Stimulated activated CD4-positive, alpha-beta T cell treated with anti-CD3 and anti-CD28 coated beads, Interleukin-12 subunit alpha, Interleukin-12 subunit beta, amount 100 ng/mL, for 4 hours (primary cell): ENCODE results near the gene EPX.
"Not testable (repeated sequence)": the region's sequence is repeated elsewhere in the genome, so short reads cannot be mapped to it uniquely, and the experiment has no call there.

Experiments used
- DNase-seq: peaks from one replicate; pipeline ENCODE4 v3.0.0-alpha.2; 2020

The EPX gene, protein sequence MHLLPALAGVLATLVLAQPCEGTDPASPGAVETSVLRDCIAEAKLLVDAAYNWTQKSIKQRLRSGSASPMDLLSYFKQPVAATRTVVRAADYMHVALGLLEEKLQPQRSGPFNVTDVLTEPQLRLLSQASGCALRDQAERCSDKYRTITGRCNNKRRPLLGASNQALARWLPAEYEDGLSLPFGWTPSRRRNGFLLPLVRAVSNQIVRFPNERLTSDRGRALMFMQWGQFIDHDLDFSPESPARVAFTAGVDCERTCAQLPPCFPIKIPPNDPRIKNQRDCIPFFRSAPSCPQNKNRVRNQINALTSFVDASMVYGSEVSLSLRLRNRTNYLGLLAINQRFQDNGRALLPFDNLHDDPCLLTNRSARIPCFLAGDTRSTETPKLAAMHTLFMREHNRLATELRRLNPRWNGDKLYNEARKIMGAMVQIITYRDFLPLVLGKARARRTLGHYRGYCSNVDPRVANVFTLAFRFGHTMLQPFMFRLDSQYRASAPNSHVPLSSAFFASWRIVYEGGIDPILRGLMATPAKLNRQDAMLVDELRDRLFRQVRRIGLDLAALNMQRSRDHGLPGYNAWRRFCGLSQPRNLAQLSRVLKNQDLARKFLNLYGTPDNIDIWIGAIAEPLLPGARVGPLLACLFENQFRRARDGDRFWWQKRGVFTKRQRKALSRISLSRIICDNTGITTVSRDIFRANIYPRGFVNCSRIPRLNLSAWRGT

GRCh38 chr17:58192612-58193011, at the start of gene EPX:
Gene EPX (plus strand): TSS chr17:58192726. CDS start chr17:58192847, 121 bp downstream.
- no peak for DNase-seq

- DNase-seq, result not testable (repeated sequence)
Measured at GRCh38 chr17:58143335-58143734, 49.2 kb upstream of the EPX start.

DNA sequence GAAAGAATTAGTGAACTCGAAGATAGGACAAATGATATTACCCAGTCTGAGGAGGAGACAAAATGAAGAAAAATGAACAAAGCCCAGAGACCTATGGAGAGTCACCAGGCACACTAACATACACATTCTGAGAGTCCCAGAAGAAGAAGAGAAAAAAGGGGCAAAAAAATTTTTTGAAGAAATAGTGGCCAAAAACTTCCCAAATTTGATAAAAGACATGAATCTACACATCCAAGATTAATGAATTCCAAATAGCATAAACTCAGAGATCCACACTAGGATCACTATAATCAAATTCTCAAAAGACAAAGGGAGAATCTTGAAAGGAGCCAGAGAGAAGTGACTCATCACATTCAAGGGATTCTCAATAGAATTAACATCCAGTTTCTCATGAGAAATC, 47.7 kb upstream of the EPX start:
- no peak for DNase-seq

DNA sequence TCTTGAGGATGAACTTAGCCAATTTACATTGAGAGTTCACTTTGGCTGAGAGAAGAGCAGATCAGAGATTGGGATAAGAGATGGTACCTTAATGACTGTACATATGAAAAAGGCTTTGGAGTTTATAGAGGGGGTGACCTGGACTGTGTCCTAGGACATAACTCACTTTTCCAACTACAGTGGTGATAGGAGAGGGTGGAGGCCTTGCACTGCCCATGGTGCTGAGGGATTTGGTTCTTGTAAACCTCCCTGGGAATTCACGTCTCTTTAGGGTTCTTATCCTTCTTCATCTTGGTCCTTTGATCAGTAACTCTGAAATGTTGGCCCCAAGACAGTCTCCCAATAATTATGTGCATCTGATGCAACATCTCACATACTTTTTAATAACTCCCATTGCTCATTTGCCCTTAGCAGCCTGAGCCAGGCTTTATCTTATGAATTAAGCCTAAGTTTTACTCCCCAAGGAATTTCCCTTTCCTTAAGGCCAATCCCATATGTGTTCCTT, 44.5 kb upstream of the EPX start, which contains the start of gene OR4D1:
Gene OR4D1, plus strand, starts transcription at position 455 of the 505 bp plus-strand sequence. CDS start 6,770 bp downstream, outside the sequence.
- no peak for DNase-seq

DNA sequence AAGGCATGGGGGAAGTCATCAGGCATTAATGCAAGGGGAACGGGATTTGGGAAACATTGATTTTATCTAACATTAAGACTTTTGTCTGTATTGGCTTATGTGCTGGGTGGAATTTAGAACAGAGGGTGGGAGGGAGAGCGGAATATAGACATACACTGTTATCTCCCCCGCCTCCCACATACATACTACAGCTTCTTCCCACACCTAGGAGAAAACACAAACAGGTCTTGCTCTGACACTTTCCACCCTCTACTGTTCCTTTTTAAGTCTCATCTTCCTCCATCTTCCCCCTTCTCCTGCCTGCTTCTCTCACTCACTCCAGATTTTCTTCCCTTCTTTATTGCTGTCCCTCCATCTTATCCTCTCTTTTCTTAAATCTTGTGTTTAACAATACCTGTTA, 43.9 kb upstream of the EPX start:
- no peak for DNase-seq

- no peak for DNase-seq
Measured at GRCh38 chr17:58150394-58150793, 42.1 kb upstream of the EPX start.

GRCh38 chr17:58153046-58153445, 39.5 kb upstream of the EPX start:
- DNase-seq, result no peak

GRCh38 chr17:58153671-58154070, 38.9 kb upstream of the EPX start:
- DNase-seq, result no peak

DNA sequence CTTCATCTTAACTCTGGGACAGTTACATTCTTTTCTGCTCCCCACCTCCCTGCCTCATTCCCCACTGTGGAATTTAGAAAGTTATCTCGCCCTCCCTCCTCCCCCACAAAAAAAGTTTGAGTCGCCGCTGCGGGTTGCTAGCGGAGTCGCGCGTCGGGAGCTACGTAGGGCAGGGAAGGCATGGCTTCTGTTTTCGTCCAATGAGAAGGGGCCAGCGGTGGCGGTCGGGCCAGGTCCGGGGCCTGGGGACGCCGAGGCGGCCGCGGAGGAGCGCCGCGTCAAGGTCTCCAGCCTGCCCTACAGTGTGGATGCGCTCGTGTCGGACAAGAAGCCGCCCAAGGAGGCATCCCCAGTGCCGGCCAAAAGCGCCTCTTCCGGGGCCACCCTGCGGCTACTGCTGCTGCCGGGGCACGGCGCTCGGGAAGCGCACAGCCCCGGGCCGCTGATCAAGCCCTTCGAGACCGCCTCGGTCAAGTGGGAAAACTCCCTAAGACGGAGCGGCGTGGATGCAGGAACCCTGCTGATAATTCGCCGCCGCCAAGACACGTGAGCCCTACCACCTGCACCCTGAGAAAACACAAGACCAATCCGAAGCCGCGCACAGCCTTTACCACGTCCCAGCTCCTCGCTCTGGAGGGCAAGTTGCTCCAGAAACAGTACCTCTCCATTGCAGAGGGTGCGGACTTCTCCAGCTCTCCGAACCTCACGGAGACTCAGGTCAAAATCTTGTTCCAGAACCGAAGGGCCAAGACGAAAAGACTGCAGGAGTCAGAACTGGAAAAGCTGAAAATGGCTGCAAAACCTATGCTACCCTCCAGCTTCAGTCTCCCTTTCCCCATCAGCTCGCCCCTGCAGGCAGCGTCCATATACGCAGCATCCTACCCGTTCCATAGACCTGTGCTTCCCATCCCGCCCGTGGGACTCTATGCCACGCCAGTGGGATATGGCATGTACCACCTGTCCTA, 35.4 kb upstream of the EPX start:
- peak; percentile 57 for DNase-seq

- DNase-seq, result no peak
Measured at GRCh38 chr17:58158181-58158580, 34.3 kb upstream of the EPX start.

- DNase-seq, result no peak
Measured at GRCh38 chr17:58161566-58161965, 31.0 kb upstream of the EPX start.

DNA sequence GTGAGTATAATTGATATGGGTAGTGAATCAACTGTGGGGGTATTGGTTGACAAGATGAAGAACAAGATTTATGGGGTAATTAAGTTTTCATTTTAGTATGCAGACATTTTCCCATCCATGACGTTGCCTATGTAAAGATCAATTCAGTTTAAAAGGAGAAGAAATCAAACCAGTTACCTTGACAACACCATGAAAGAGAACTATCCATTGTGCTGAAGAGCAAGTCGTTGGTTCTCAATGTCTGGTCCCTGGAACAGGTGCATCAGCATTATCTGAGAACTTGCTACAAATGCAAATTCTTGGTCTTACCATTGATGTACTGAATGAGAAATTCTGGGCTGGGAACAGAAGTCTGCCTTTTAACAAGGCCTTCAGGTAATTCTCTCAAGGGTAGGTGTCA, 26.5 kb upstream of the EPX start:
- DNase-seq, result no peak

DNA sequence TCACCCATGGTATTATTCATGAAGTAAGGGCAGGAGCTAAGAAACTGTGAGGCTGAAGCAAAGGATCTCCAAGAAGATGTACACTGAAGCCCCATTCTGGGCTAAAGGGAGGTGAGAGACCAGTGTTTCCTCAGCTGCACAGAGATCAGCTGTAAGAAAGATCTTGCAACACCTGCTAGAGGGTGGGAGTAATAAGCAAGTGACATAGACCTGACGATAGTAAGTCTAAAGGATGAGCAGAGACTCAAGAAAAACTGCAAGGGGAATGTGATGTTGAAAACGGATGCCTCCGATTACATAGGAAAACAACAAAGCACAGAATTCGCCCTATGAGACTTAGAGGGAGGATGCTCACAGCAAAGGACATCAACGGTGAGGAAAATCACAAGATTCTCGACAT, 25.8 kb upstream of the EPX start, which contains the start of gene OR4D2:
Gene OR4D2, plus strand, starts transcription at position 301 of the 400 bp plus-strand sequence. CDS start 2,674 bp downstream, outside the sequence.
- DNase-seq, result no peak

DNA sequence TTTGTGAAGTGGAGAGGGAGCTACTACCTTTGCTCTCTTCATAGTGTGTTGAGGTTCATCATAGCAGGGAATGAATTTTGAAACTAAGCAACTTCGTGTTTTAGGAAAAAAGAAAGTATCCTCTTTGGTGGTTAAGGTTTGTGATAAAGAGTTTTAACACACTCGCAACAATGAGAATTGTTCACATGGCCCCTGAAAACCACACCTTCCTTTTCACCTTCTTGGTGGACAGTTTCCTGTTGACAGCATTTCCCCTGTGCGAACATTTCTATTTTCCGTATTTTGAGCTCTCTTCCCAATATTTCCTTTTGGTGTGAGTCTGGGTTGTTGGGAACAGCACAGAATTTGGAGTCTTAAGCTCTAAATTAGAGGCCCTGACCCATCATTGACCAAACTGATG, 21.9 kb upstream of the EPX start:
- no peak for DNase-seq

DNA sequence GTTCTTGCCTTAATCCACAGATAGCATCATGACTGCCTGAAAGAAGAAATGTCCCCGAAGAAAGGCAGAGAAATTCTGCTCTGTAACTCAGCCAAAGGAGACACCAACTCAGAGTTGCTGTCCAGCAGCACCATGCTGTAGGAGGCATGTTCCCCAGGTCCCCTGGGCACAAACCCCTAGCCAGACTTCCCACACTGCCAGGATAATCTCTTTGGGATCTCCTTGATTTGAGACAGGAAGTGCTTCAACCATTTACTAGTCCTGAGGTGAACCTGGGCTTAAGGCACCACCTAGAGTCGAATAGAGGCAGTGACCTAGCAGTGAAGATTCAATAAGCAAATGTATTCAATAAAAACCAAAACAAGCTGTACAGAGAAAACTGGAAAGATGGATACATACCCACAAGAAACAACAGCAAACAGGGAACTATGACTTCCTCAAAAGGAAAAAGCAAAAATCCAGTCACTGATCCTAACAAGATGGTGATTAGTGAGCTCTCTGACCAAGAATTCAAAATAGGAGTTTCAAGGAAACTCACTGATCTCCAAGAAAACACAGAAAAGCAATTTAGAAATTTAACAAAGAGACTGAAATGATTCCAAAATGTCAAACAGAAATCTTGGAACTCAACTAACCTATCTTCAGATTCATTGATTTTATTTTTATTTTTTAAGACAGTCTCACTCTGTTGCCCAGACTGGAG, 20.0 kb upstream of the EPX start:
- no peak for DNase-seq

DNA sequence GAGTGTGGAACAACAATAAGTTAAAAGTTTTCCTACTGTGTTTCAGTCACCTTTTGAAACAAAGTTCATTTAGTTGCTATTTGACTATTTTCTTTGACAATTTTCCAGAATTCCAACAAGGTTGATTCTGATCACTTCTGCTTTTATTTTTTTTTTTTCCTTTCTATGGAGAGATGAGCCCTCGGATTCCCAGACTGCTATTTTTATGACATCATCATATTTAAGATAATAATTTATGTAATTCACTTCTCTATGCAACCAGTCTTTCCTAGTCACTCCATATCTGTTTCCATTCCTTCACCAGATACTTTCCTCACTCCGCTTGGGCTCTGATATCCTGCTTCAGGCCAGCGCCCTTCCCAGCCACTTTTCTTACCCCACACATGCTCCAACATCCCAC, 17.7 kb upstream of the EPX start:
- no peak for DNase-seq

DNA sequence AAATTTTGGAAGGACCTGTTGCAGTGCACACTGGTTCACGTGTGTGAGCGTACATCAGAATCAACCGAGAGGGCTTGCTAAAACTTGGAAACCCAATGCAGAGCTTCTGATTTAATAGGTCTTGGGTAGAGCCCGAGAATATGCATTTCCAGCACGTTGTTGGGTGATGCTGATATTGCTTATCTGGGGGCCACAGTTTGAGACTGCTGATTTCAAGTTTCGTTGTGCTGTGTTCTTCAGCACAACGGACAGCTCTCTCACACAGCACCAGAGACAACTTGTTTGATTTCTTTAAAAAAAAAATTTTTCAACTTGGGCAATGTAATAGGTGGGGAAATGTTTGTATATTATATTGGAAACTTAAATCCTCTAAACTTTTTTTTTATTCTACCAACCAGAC, 16.3 kb upstream of the EPX start:
- no peak for DNase-seq

- no peak for DNase-seq
Measured at GRCh38 chr17:58181796-58182195, 10.7 kb upstream of the EPX start.

- no peak for DNase-seq
Measured at GRCh38 chr17:58183514-58183913, 9.0 kb upstream of the EPX start.

- no peak for DNase-seq
Measured at GRCh38 chr17:58184308-58184985, 8.1 kb upstream of the EPX start.

GRCh38 chr17:58184986-58185761, 7.4 kb upstream of the EPX start:
- DNase-seq, result no peak
